ENCODE data around the gene DNAH2.

- TF ChIP-seq EGR1 (IDR thresholded peaks at IDR 0.05; ENCODE audit: borderline replicate concordance, low read depth, low read length) (no peak), CTCF (IDR thresholded peaks at IDR 0.05; ENCODE audit: control extremely low read depth in 1 of 3, insufficient read depth in 1 of 3, low read depth in 1 of 3, low read length in 3 of 3) (no peak), SIX5 (IDR thresholded peaks at IDR 0.05; ENCODE audit: low read depth, low read length) (no peak), SUZ12 (IDR thresholded peaks at IDR 0.05; ENCODE audit: low read length) (no peak), SAP30 (IDR thresholded peaks at IDR 0.05; ENCODE audit: insufficient read depth, insufficient replicate concordance, low read length) (no peak), SP1 (IDR thresholded peaks at IDR 0.05; ENCODE audit: low read depth, low read length) (no peak), EZH2 (IDR thresholded peaks at IDR 0.05; ENCODE audit: low read depth, low read length, severe bottlenecking) (no peak), TAF1 (IDR thresholded peaks at IDR 0.05; ENCODE audit: low read depth, low read length) (no peak), MAX (IDR thresholded peaks at IDR 0.05) (no peak)
Observed at GRCh38 chr17:7811251-7811650, 93.7 kb downstream of the DNAH2 start.
